Activated T-helper 2 cell treated with anti-CD3 and anti-CD28 coated beads, Interferon-gamma antibody, Interleukin-2, Interleukin-4, amounts not matched to agents 10 μg/mL and 5 μg/mL and 100 μg/mL, durations not matched to agents 14 hours and 24 hours and 36 hours (primary cell): ENCODE data around the gene SPTBN5. TPM values are rescaled to one million over a fixed set of nuclear protein-coding genes. Genes with fewer than 3 reads are reported as not detected.

Source experiments
- DNase-seq: peaks from one replicate; pipeline ENCODE4 v3.0.0; 2021; ENCODE audit warnings: low spot score
- H3K27ac Mint-ChIP-seq: one replicate; pipeline ENCODE4 v1.8.0; 2021; ENCODE audit warnings: mixed read lengths
- H3K27me3 Mint-ChIP-seq: one replicate; pipeline ENCODE4 v1.8.0; 2021; ENCODE audit warnings: low read depth, mixed read lengths
- H3K36me3 Mint-ChIP-seq: one replicate; pipeline ENCODE4 v1.8.0; 2021; ENCODE audit warnings: low read depth, mixed read lengths
- H3K4me1 Mint-ChIP-seq: one replicate; pipeline ENCODE4 v1.8.0; 2021; ENCODE audit warnings: low read depth, mixed read lengths
- H3K4me3 Mint-ChIP-seq: one replicate; pipeline ENCODE4 v1.8.0; 2021; ENCODE audit warnings: low read depth, mild to moderate bottlenecking, moderate library complexity, mixed read lengths
- H3K9me3 Mint-ChIP-seq: one replicate; pipeline ENCODE4 v1.8.0; 2021; ENCODE audit warnings: mixed read lengths
- intact Hi-C: fragments of 100-400 bp; cut with micrococcal nuclease; formaldehyde crosslinking; loops from one replicate; pipeline ENCODE4 v1.15.1; 2023
- total RNA-seq: library from RNA; stranded (reverse); gene quantifications from 2 replicates; pipeline ENCODE4 v1.2.3, GENCODE V29; 2022

SPTBN5 gene
- total RNA-seq, 1 donor from 2014 or later, result 0.41 TPM

DNA sequence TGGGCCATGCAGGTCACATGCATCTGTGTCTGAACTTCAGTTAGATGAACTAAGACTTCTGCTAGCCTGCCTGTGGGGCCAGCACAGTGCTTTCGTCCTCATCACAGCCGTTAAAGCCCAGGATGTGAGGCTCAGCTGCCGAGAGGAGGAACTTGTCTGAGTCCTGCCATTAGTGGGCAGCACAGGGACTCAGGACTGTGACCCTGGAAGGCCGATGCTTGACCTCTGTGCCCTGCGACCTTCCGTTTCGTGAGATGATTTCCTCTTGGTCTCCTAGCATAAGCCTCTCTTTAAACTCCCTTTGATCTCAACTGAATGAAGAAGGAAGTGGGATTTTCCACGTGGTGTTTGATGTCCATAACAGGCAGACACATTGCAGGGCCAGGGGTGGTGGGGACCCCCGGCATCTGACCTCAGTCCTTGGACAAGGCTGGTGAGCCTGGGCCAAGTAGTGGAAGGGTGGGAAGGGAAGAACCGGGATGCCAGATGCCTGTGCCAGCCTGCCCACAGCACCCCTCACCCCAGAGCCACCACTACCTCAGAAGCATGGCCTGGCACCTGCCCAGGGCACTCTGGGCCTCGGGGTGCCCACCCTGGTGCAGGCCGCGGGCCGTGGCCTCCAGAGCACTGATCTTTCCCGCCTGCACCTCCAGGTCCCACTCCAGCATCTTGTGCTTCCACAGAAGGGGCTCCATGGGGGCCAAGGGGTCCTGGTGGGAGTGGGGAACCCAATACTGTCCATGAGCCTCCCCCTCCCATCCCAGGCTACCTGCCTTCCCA is 33.6 kb downstream of the SPTBN5 start:
- Mint-ChIP-seq H3K27me3 (peaks cover 3% of the 10 kb centered on the region), H3K27ac (no peak overlapping the region), H3K9me3 (no peaks in the 10 kb centered on the region), H3K4me3 (no peak overlapping the region), H3K4me1 (peaks cover 3% of the 10 kb centered on the region), H3K36me3 (no peaks in the 10 kb centered on the region)
- intact Hi-C loops, result no loop called here
- no peak for DNase-seq

DNA sequence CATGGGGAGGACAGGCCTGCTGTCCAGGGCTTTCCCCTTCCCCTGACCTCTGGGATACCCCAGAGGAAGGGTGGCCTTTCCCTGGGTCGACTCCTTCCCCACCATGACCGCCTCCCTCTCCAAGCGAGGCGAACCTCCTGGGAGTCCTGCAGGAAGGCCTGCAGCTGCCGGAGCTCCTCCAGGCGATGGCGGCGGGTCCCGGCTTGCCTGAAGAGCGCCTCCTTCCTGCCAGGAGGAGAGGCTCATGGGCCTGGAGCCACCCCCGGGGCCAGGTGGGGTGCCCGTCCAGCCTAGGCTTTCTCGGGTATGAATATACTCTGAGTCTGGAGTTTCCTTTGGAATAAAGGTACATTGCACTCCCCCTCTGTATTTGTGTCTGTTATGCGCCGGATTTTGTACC is 35.1 kb downstream of the SPTBN5 start:
- Mint-ChIP-seq H3K9me3 (no peaks in the 10 kb centered on the region), H3K4me3 (no peak overlapping the region), H3K36me3 (no peaks in the 10 kb centered on the region), H3K4me1 (peaks cover 3% of the 10 kb centered on the region), H3K27ac (no peak overlapping the region), H3K27me3 (peaks cover 3% of the 10 kb centered on the region)
- intact Hi-C loops, result no loop called here
- no peak for DNase-seq

DNA sequence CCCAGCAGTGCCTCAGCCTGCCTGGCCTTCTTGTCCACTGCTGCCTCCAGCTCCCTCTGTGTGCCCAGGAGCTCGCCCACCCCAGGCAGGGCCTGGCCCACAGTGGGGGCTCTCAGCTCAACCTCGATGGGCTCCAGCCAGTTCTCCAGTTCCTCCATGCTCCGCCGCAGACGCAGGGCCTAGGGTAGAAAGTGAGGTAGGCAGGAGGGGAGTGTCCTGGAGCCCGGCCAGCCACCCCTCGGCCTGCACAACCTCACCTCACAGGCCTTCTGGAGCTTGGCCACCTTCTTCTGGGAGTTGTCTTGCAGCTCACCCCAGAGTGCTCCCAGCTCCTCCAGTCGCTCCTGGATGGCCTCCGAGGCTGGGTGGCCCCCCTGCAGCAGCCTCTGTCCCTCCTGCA is 36.5 kb downstream of the SPTBN5 start:
- DNase-seq, result no peak
- Mint-ChIP-seq H3K4me3 (no peak overlapping the region), H3K27ac (no peak overlapping the region), H3K36me3 (no peaks in the 10 kb centered on the region), H3K4me1 (peaks cover 3% of the 10 kb centered on the region), H3K9me3 (no peaks in the 10 kb centered on the region), H3K27me3 (peaks cover 3% of the 10 kb centered on the region)
- intact Hi-C loops, result no loop called here

DNA sequence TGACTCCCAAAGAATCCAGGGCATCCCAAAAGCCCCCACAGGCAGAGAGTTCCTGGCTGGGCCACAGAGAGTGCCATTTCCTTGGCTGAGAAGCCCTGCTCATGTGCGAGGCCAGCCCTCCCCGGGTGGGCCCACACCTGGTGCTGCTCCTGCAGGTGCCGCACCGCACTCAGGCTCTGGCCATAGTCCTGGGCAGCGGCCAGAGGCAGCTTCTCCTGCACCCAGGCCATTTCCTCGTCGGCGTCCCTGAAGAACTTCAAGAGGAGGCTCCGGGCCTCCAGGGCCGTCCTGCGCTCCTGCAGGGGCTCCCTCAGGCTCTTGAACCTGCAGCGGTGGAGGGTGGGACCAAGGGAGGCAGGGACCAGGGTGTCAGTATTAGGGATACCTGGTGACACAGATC is 37.1 kb downstream of the SPTBN5 start:
- Mint-ChIP-seq H3K27me3 (peaks cover 2% of the 10 kb centered on the region), H3K4me3 (no peak overlapping the region), H3K36me3 (no peaks in the 10 kb centered on the region), H3K27ac (no peak overlapping the region), H3K9me3 (no peaks in the 10 kb centered on the region), H3K4me1 (peaks cover 3% of the 10 kb centered on the region)
- intact Hi-C loops, result no loop called here
- no peak for DNase-seq

DNA sequence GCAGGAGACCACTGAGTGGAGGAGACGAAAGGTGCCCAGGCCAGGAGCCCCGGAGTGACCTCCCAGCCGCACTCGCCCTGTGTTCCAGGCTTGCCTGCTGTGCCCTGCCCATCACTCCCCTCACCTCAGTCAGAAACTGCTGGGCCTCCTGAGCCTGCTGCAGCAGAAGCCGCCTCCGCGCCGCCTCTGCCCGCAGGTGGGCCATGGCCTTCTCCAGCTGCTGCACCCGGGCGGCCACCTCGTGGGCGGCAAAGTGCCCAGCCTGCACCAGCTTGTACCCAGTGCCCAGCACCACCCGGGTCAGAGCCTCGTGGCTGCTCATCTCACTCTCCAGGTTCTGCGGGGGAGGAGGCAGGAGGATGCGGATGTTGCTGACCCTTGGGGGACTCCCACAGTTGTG is 37.6 kb downstream of the SPTBN5 start:
- intact Hi-C loops, result no loop called here
- no peak overlapping the region for H3K27ac Mint-ChIP-seq

DNA sequence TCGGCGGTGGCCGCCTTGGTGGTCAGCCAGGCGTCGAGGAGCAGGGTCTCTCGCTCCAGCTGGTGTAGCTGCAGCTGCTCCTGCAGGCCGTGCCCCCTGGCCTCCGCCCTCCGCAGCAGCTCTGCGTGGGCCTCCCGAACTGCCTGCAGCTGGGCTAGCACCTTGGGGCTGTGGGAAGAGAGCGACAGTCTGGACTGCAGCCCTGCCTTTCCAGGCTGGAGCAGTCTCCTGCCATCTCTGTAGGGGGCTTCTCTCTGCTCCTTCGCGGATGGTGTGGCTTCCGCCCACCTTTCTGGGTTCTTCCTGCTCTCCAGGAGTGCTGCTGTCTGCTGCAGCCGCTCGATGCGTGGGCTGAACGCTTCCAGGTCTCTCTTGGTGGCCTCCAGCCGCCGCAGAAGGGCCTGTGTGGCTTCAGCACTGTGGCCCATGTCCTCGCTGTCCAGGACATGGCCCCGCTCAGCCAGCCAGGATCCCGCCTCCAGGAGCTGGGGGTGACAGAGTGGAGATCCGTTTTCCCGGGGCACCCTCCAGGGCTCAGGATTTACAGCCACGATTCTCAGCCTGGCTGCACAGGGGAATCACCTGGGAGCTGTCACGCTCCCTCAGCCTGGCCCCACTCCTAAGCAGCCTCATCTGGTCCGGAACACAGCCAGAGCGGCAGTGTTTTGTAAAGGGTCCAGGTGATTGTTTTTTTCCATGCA is 38.4 kb downstream of the SPTBN5 start:
- intact Hi-C loops, result no loop called here
- no peak overlapping the region for H3K4me3 Mint-ChIP-seq
- H3K4me1 Mint-ChIP-seq, result peaks cover 3% of the 10 kb centered on the region
- H3K36me3 Mint-ChIP-seq, result no peaks in the 10 kb centered on the region
- no peaks in the 10 kb centered on the region for H3K9me3 Mint-ChIP-seq
- DNase-seq, result no peak
- peaks cover 1% of the 10 kb centered on the region for H3K27me3 Mint-ChIP-seq
- no peak overlapping the region for H3K27ac Mint-ChIP-seq

More for the DNA sequence above, 37.6 kb downstream of the SPTBN5 start:
- H3K4me1 Mint-ChIP-seq, result peaks cover 3% of the 10 kb centered on the region
- H3K4me3 Mint-ChIP-seq, result no peak overlapping the region
- no peak for DNase-seq
- H3K36me3 Mint-ChIP-seq, result no peaks in the 10 kb centered on the region
- peaks cover 1% of the 10 kb centered on the region for H3K27me3 Mint-ChIP-seq
- H3K9me3 Mint-ChIP-seq, result no peaks in the 10 kb centered on the region

DNA sequence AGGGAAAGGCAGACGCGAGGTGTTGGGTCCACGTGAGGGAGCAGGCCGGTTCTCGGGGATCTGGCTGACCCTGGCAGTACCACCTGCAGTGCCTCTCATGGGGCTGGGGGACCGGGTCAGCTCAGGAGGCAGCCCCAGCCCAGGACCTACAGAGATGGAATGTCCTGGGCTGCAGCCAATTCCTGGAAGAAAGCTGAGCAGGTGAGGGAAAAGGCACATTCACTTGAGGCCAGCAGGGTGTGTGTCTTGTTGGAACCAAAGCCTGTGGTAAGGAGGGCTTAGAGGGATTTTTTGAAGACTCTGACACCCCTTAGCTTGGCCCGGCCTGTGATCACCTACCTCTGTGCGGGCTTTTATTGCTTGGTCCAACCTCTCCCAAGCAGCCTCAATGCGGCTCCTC is 39.4 kb downstream of the SPTBN5 start:
- intact Hi-C loops, result no loop called here
- DNase-seq, result no peak
- Mint-ChIP-seq H3K27me3 (peaks cover 1% of the 10 kb centered on the region), H3K27ac (no peak overlapping the region), H3K9me3 (no peaks in the 10 kb centered on the region), H3K36me3 (no peaks in the 10 kb centered on the region), H3K4me1 (no peaks in the 10 kb centered on the region), H3K4me3 (no peak overlapping the region)

DNA sequence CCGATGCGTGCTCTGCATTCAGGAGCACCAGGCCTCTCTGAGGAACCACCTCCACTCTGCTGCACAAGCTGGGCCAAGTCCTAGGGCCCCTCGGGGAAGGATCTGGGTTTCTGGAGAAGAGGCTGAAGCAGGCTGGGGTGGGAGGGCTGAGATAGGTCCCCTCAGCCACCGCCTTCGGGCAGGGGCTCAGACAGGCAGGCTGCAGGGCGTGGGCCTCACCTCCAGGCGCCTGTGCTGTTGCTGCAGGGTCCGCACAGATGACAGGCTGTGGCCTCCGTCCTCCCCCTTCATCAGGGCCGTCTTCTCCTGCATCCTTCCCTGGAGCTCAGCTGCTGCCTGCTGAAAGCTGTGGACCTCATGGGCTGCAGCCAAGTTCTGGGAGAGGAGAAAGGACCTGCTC is 40.0 kb downstream of the SPTBN5 start:
- Mint-ChIP-seq H3K27me3 (no peaks in the 10 kb centered on the region), H3K4me3 (no peak overlapping the region), H3K27ac (no peak overlapping the region), H3K4me1 (no peaks in the 10 kb centered on the region), H3K36me3 (no peaks in the 10 kb centered on the region), H3K9me3 (no peaks in the 10 kb centered on the region)
- no peak for DNase-seq
- intact Hi-C loops, result no loop called here

DNA sequence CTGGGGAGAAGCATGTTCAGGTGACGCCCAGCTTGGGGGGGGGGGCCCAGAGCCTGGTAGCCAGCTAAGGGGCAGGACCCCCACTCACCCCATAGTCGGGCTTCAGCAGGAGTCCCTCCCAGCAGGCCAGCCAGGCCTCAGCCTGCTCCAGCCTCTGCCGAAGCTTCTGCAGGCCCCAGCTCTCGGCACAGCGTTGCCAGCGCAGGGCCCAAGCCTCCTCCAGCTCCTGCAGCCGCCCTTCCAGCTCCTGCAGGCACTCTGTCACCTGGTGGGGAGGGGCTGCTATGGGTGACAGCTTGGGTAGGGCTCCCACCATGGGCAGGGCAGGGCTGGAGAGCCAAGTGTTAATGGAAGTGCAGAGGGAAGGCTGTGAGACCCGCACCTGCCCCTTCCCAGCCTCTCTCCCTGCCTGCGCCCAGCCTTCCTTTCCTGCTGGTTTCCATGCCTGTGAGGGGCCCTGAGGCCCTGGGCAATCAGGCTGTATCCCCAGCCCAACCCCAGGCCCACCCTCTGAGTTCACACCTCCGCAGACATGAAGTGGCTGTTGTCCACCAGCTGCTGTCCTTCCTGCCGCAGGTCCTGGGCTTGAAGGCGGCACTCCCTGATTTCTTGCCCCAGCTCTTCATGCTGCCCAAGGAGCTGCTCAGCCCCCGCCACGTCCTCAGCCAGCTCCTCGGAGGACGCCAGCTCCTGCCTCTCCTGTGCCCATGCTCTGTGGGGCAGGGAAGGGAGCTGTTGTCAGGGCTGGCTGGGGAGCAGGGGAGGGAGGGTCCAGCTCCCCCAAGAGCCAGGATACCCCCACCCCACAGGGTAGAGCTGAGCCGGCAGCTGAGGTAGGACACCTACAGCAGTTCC is 40.9 kb downstream of the SPTBN5 start:
- Mint-ChIP-seq H3K27me3 (no peaks in the 10 kb centered on the region), H3K27ac (no peak overlapping the region), H3K9me3 (no peaks in the 10 kb centered on the region), H3K4me1 (peaks cover 6% of the 10 kb centered on the region), H3K36me3 (peaks cover 5% of the 10 kb centered on the region), H3K4me3 (no peak overlapping the region)
- intact Hi-C loops, result no loop called here
- no peak for DNase-seq

DNA sequence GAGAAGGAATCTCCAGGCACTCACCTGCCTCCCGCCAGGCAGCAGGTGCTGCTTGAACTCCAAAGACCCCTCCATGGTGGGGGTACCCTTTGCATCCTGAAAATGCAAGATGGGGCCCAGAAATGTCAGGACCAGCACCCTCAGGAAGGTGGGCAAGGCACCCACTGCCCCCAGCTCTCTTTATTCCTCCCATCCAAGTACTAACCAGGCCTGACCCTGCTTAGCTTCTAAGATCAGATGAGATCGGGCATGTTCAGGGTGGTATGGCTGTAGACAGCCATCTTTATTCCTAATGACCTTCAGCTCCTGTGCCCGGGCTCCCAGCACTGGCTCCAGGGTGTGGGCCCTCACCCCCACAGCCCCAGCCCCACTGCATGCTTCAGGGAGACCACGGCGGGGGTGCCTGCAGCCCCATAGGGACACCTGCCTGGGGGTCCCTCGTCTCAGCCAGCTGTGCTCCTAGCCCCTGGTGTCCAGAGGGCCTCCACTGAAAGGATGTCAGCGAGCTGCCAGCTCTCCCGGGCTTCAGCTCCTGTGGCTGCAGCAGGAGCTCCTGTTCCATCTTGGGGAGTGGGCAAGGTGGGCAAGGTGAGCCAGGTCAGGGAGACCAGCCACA is 42.0 kb downstream of the SPTBN5 start:
- H3K27me3 Mint-ChIP-seq, result no peaks in the 10 kb centered on the region
- peaks cover 5% of the 10 kb centered on the region for H3K36me3 Mint-ChIP-seq
- H3K27ac Mint-ChIP-seq, result no peak overlapping the region
- no peak overlapping the region for H3K4me3 Mint-ChIP-seq
- intact Hi-C loops, result no loop called here
- DNase-seq, result no peak
- peaks cover 6% of the 10 kb centered on the region for H3K4me1 Mint-ChIP-seq
- H3K9me3 Mint-ChIP-seq, result no peaks in the 10 kb centered on the region

DNA sequence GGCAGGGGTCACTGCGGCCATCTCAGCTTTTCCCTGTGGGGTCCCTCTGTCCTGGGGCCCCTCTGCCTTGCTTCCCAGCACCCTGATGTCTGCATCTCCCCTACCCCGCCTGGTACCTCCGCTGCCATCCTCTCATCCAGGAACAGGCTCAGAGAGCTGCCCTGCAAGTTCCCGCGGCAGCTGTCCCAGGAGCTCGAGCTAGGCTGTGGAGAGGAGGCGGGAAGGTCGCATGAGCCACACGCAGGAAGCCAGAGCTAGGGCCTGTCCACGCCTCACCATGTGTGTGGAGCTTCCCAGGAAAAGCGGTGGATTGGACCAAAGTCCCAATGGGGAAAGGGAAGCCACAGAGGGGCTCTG is 42.7 kb downstream of the SPTBN5 start:
- Mint-ChIP-seq H3K4me1 (peaks cover 6% of the 10 kb centered on the region), H3K27ac (no peak overlapping the region), H3K9me3 (no peaks in the 10 kb centered on the region), H3K27me3 (no peaks in the 10 kb centered on the region), H3K4me3 (no peak overlapping the region), H3K36me3 (peaks cover 10% of the 10 kb centered on the region)
- no peak for DNase-seq
- intact Hi-C loops, result no loop called here

DNA sequence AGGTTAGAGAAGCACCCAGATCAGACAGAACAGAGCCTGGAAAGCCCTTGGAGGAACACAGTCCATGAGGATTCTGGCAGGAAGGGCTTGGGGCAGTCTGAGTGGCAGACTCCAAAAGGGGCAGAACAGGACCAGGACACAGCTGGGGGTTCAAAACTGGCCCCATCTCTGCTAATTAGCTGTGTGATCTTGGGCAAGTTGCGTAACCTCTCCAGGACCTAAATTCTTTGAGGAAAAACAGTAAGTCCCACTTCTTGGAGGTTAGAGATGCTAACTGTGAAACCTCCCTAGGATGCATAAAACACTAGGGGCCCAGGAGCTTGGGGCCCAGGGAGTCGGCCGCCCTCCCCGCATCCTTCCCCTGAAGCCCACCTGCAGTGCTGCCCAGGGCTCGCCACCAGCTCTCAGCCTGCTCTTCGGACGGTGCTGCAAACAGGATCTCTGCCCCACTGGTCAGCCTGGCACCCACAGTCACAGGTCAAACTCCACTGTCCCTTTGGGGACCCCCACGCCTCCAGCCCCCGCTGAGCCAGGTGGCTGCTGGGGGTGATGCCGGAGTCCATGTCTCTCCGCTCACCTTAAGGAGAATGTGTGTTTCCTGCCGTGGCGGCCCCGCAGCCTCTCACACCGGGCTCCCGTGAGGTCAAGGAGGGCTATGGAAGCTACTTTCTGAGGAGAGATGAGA is 43.2 kb downstream of the SPTBN5 start:
- Mint-ChIP-seq H3K27me3 (no peaks in the 10 kb centered on the region), H3K4me3 (no peak overlapping the region), H3K4me1 (peaks cover 6% of the 10 kb centered on the region), H3K9me3 (no peaks in the 10 kb centered on the region), H3K27ac (no peak overlapping the region), H3K36me3 (peaks cover 11% of the 10 kb centered on the region)
- no peak for DNase-seq
- intact Hi-C loops, result no loop called here
